Measurements from ENCODE around the gene TJP1. TPM values are rescaled to one million over a fixed set of nuclear protein-coding genes. Genes with fewer than 3 reads are reported as not detected.

TJP1 gene
- total and polyA plus RNA-seq, 2 of the 8 experiments (the other 6 are each of a cell fraction or from before 2014, with no cell fraction given): 46.3 to 138 TPM

DNA sequence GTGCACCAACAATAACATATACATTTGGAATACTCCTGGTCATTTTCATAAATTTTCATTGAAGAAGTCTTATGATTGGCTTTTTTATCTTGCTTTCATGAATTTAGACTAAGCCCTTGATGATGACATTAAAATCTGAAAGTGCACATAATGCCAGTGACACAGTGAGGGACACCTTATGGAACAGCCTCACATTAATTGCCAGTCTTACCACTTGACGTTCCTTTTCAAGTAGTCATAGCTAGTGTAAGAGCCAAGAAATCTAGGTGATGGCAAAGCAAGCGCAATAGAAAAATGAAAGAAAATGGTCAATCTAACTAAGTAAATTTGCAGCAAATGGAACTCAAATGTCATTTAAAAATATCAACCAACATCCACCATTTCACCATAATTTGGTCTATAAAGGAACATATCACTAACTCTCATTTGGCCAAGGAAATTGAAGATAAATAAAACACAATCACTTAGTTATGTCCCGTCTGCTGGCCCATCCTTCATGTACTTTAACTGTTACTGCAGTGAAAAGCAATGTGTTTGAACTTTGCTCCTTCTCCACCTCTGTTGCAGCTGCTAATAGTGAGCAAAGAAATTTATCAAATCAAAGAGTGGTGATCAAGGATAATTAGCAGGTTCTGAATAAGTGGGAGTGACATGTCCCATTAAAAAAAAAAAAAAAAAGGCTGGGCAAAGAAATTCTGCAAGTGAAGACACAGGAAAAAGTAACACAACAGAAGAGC, 110.0 kb downstream of the TJP1 start:
- H3K4me3 ChIP-seq (ENCODE audit: extremely low read depth in 1 of 4, insufficient read depth in 2 of 4, low read depth in 3 of 4, low read length in 4 of 4): no peak overlapping the region
- no peak overlapping the region for H3K14ac ChIP-seq (ENCODE audit: insufficient read length)
- no peak for FAIRE-seq
- no peak overlapping the region for H4K5ac ChIP-seq (ENCODE audit: insufficient read length, low read depth, low read length)
- H3K4me1 ChIP-seq (replicated peaks in 1 of 4; ENCODE audit: control insufficient read depth in 3 of 4, insufficient read depth in 4 of 4, low read length in 3 of 4): no peaks in the 10 kb centered on the region
- DNase-seq (ENCODE audit: low read depth in 1 of 2, low spot score in 2 of 2): no peak
- H3K4me2 ChIP-seq (ENCODE audit: insufficient read depth in 1 of 2, low read depth in 2 of 2, low read length in 2 of 2): no peak overlapping the region
- no peak overlapping the region for H2AK5ac ChIP-seq (ENCODE audit: low read depth, low read length)
- no peak overlapping the region for H2AFZ ChIP-seq (ENCODE audit: low read length)
- H3K27me3 ChIP-seq (replicated peaks in 1 of 4; ENCODE audit: control insufficient read depth in 3 of 4, extremely low read depth in 1 of 4, insufficient read depth in 3 of 4, low read length in 3 of 4): no peaks in the 10 kb centered on the region
- H4K91ac ChIP-seq (replicated peaks; ENCODE audit: insufficient read length, low read length): no peak overlapping the region
- H2BK20ac ChIP-seq (ENCODE audit: low read length): no peak overlapping the region
- ChIA-PET POLR2A (ENCODE audit: partially characterized antibody) (interaction anchor here (1.0 kb wide), 1 partner anchor 213 kb away, joined by 3 read pairs; no protein-coding TSS in a partner anchor), CTCF (ENCODE audit: partially characterized antibody) (interaction anchor here (0.6 to 1.8 kb wide), 5 partner anchors 11 to 629 kb away, joined by 3 to 9 read pairs (median 4); no protein-coding TSS in a partner anchor)
- H3K23ac ChIP-seq (ENCODE audit: insufficient read length): no peak overlapping the region
- no peak overlapping the region for H3K27ac ChIP-seq (ENCODE audit: low read depth, low read length)
- no peaks in the 10 kb centered on the region for H3K23me2 ChIP-seq (ENCODE audit: low read depth, low read length)
- WGBS, 2 experiments (ENCODE audit: extremely low coverage in 1 of 2, insufficient coverage in 1 of 2, insufficient read length in 1 of 2, insufficient replicate concordance in 2 of 2, low coverage in 1 of 2, low lambda C conversion rate in 2 of 2, missing lambda C conversion rate in 1 of 2): 90% methylated on average over 3 of the region's 3 CpGs; no CpG with 5 or more reads in 1 of the 2 experiments
- H2BK15ac ChIP-seq (ENCODE audit: low read length): no peak overlapping the region
- H3K4ac ChIP-seq (replicated peaks; ENCODE audit: insufficient read length, low read depth, low read length): no peak overlapping the region
- H3K36me3 ChIP-seq (ENCODE audit: control insufficient read depth in 2 of 4, insufficient read depth in 4 of 4, low read length in 3 of 4): peaks cover 20 to 83% (median 45%) of the 10 kb centered on the region in 4 experiments
- H3K9me3 ChIP-seq (ENCODE audit: insufficient read depth in 2 of 2, low read depth in 1 of 2, low read length in 1 of 2): no peaks in the 10 kb centered on the region
- no peak overlapping the region for H2BK12ac ChIP-seq (ENCODE audit: low read depth, low read length)
- no peak overlapping the region for H3K56ac ChIP-seq (replicated peaks; ENCODE audit: insufficient read length, low read depth, low read length)
- H3K79me2 ChIP-seq (ENCODE audit: control insufficient read depth in 1 of 2, insufficient read depth in 2 of 2, low read length in 2 of 2): no peaks in the 10 kb centered on the region
- peaks cover 0 to 3% of the 10 kb centered on the region in 2 experiments for H4K20me1 ChIP-seq (replicated peaks in 1 of 2; ENCODE audit: control insufficient read depth in 1 of 2, insufficient read depth in 2 of 2, low read length in 2 of 2)
- no peak overlapping the region for H2BK5ac ChIP-seq (ENCODE audit: low read depth, low read length)
- H3K9ac ChIP-seq (replicated peaks in 1 of 4; ENCODE audit: extremely low read depth in 1 of 4, low read depth in 3 of 4, low read length in 3 of 4): no peak overlapping the region
- H2BK120ac ChIP-seq (replicated peaks; ENCODE audit: low read depth, low read length): no peak overlapping the region
- H3K79me1 ChIP-seq (ENCODE audit: low read depth, low read length): no peaks in the 10 kb centered on the region
- no peak overlapping the region; the same call in 1 of the 2 replicates for H4K8ac ChIP-seq (ENCODE audit: extremely low read depth, insufficient read depth, low read length)
- no peak overlapping the region for H3K18ac ChIP-seq (ENCODE audit: extremely low read depth, low read length)
- no peak for TF ChIP-seq SAP30 (IDR thresholded peaks at IDR 0.05; ENCODE audit: insufficient read depth, insufficient replicate concordance, low read length)
- TF ChIP-seq, protein P1, sequence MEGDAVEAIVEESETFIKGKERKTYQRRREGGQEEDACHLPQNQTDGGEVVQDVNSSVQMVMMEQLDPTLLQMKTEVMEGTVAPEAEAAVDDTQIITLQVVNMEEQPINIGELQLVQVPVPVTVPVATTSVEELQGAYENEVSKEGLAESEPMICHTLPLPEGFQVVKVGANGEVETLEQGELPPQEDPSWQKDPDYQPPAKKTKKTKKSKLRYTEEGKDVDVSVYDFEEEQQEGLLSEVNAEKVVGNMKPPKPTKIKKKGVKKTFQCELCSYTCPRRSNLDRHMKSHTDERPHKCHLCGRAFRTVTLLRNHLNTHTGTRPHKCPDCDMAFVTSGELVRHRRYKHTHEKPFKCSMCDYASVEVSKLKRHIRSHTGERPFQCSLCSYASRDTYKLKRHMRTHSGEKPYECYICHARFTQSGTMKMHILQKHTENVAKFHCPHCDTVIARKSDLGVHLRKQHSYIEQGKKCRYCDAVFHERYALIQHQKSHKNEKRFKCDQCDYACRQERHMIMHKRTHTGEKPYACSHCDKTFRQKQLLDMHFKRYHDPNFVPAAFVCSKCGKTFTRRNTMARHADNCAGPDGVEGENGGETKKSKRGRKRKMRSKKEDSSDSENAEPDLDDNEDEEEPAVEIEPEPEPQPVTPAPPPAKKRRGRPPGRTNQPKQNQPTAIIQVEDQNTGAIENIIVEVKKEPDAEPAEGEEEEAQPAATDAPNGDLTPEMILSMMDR (IDR thresholded peaks at IDR 0.05; ENCODE audit: control extremely low read depth in 1 of 3, insufficient read depth in 1 of 3, low read depth in 1 of 3, low read length in 3 of 3): no peak
- TF ChIP-seq POLR2AphosphoS5 (IDR thresholded peaks at IDR 0.05; ENCODE audit: low read depth, low read length): no peak
- no peak for TF ChIP-seq BCL11A (IDR thresholded peaks at IDR 0.05; ENCODE audit: low read depth in 2 of 2, low read length in 2 of 2)
- TF ChIP-seq MAFK (IDR thresholded peaks at IDR 0.05; ENCODE audit: low read depth, low read length): no peak
- TF ChIP-seq HDAC2 (IDR thresholded peaks at IDR 0.05; ENCODE audit: borderline replicate concordance in 1 of 2, low read depth in 2 of 2, low read length in 2 of 2): no peak
- TF ChIP-seq ZNF274 (IDR thresholded peaks at IDR 0.05; ENCODE audit: borderline replicate concordance, extremely low read depth, low read length): no peak
- no peak for TF ChIP-seq SP2 (IDR thresholded peaks at IDR 0.05; ENCODE audit: low read length)
- TF ChIP-seq RFX5 (IDR thresholded peaks at IDR 0.05; ENCODE audit: borderline replicate concordance, low read depth, low read length): no peak
- no peak for TF ChIP-seq BRCA1 (IDR thresholded peaks at IDR 0.05; ENCODE audit: low read depth, low read length)
